ENCODE measurements around the gene EHD1.

EHD1 gene

GRCh38 chr11:64888729-64889511 is 10.5 kb upstream of the EHD1 start:
- no peak for DNase-seq

GRCh38 chr11:64888406-64888728 is 9.9 kb upstream of the EHD1 start:
- no peak for DNase-seq

- peak; percentile 3 for DNase-seq
Measured at GRCh38 chr11:64887757-64888405, 9.5 kb upstream of the EHD1 start.

GRCh38 chr11:64887234-64887756 is 8.9 kb upstream of the EHD1 start:
- no peak for DNase-seq

- DNase-seq: no peak
Measured at GRCh38 chr11:64885367-64886286, 7.2 kb upstream of the EHD1 start.

- no peak for DNase-seq
Measured at GRCh38 chr11:64884019-64884418, 5.6 kb upstream of the EHD1 start.

- no peak for DNase-seq
Measured at GRCh38 chr11:64883575-64883974, 5.2 kb upstream of the EHD1 start.

- no peak for DNase-seq
Measured at GRCh38 chr11:64882243-64882642, 3.8 kb upstream of the EHD1 start.

- no peak for DNase-seq
Measured at GRCh38 chr11:64881476-64881875, 3.1 kb upstream of the EHD1 start.

- DNase-seq: no peak
Measured at GRCh38 chr11:64880240-64881001, 2.0 kb upstream of the EHD1 start.

GRCh38 chr11:64879244-64879900 is 951 bp upstream of the EHD1 start:
- no peak for DNase-seq

GRCh38 chr11:64878223-64878493 is 263 bp downstream of the EHD1 start:
- DNase-seq: no peak

GRCh38 chr11:64877390-64878222 is 815 bp downstream of the EHD1 start:
- no peak for DNase-seq

- DNase-seq: no peak
Measured at GRCh38 chr11:64876835-64877341, 1.5 kb downstream of the EHD1 start.

GRCh38 chr11:64876229-64876750 is 2.1 kb downstream of the EHD1 start:
- no peak for DNase-seq

- DNase-seq: no peak
Measured at GRCh38 chr11:64875369-64876228, 2.8 kb downstream of the EHD1 start.

- DNase-seq: no peak
Measured at GRCh38 chr11:64874308-64875240, 3.8 kb downstream of the EHD1 start.

GRCh38 chr11:64872790-64873488 is 5.5 kb downstream of the EHD1 start:
- no peak for DNase-seq

Measured in NCI-H2029 treated with DMSO at 0.1 percent for 48 hours (cell line).